SK-N-SH treated with all-trans-retinoic acid at 6 μM for 48 hours (cell line): Measurements from ENCODE around the gene KRR1.

Experiments used
- PPARA ChIP-seq: fragments of 250-450 bp; sonication (Bioruptor Pico); IDR thresholded peaks from 2 replicates; pipeline ENCODE4 v1.5.0; 2020; ENCODE audit warnings: mild to moderate bottlenecking, borderline replicate concordance
- ZFP3 ChIP-seq: fragments of 250-450 bp; sonication (Bioruptor Pico); IDR thresholded peaks from 2 replicates; pipeline ENCODE4 v1.5.0; 2020; ENCODE audit warnings: mild to moderate bottlenecking, moderate library complexity
- TF ChIP-seq, protein P1 (sequence below): fragments of 250-450 bp; sonication (Bioruptor Pico); IDR thresholded peaks from 2 replicates; pipeline ENCODE4 v1.8.0; 2020; ENCODE audit warnings: mild to moderate bottlenecking, moderate library complexity, borderline replicate concordance
- TF ChIP-seq, protein P2 (sequence below): fragments of 250-450 bp; sonication (Bioruptor Pico); IDR thresholded peaks from 2 replicates; pipeline ENCODE4 v1.5.1; 2020; ENCODE audit warnings: low read depth, mild to moderate bottlenecking, moderate library complexity

DNA sequence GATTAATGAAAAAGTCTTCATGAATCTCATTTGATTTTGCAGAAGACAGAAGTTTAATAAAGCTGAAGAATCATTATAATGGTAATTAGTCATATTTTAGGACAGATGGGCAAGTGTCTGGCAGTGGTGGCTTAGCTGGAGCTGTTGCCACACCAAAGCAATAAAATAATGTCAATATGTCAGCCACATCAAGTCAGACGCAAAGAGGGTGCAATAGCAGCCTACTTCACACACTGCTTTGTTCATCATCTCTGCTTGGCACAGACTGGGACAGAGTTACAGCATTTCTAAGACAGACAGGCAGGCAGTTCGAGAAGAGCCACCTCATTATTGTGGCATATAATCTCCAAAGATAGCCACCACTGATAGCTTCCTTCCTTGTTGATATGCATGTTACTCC is 16.9 kb upstream of the KRR1 start:
- TF ChIP-seq, protein P1, sequence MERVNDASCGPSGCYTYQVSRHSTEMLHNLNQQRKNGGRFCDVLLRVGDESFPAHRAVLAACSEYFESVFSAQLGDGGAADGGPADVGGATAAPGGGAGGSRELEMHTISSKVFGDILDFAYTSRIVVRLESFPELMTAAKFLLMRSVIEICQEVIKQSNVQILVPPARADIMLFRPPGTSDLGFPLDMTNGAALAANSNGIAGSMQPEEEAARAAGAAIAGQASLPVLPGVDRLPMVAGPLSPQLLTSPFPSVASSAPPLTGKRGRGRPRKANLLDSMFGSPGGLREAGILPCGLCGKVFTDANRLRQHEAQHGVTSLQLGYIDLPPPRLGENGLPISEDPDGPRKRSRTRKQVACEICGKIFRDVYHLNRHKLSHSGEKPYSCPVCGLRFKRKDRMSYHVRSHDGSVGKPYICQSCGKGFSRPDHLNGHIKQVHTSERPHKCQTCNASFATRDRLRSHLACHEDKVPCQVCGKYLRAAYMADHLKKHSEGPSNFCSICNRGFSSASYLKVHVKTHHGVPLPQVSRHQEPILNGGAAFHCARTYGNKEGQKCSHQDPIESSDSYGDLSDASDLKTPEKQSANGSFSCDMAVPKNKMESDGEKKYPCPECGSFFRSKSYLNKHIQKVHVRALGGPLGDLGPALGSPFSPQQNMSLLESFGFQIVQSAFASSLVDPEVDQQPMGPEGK: no peak
- TF ChIP-seq PPARA (CRISPR knock-in tag) (no peak), ZFP3 (CRISPR knock-in tag) (no peak)
- TF ChIP-seq, protein P2, sequence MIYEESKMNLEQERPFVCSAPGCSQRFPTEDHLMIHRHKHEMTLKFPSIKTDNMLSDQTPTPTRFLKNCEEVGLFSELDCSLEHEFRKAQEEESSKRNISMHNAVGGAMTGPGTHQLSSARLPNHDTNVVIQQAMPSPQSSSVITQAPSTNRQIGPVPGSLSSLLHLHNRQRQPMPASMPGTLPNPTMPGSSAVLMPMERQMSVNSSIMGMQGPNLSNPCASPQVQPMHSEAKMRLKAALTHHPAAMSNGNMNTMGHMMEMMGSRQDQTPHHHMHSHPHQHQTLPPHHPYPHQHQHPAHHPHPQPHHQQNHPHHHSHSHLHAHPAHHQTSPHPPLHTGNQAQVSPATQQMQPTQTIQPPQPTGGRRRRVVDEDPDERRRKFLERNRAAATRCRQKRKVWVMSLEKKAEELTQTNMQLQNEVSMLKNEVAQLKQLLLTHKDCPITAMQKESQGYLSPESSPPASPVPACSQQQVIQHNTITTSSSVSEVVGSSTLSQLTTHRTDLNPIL (CRISPR knock-in tag): no peak
